ENCODE results near the gene MEIOSIN. TPM values are rescaled to one million over a fixed set of nuclear protein-coding genes. Genes with fewer than 3 reads are reported as not detected.

Gene MEIOSIN
- total and polyA plus RNA-seq, 2 donors (not counting 1 experiment from before 2014, with no cell fraction given) = not detected

DNA sequence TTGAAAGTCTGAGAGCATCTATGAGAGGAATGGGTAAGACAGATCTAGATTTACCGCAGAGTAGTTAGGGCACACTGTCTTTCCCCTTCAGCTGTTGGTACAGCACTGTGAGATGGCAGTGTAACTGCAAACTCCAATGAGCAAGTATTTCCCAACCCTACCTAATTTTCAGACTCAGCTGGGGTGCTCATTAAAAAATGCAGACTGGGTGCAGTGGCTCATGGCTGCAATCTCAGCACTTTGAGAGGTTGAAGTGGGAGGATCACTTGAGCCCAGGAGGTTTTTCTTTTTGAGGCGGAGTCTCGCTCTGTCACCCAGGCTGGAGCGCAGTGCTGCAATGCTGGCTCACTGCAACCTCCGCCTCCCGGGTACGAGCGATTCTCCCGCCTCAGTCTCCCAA lies 28.1 kb upstream of the MEIOSIN start:
- no peak for DNase-seq
- Mint-ChIP-seq H3K4me1 (peaks cover 28% of the 10 kb centered on the region), H3K27ac (no peak overlapping the region), H3K27me3 (no peaks in the 10 kb centered on the region), H3K9me3 (ENCODE audit: insufficient read depth) (no peaks in the 10 kb centered on the region), H3K4me3 (no peak overlapping the region)
- POLR2A ChIA-PET = interaction anchor here (2.0 kb wide), 1 partner anchor 12 kb away, joined by 9 read pairs; no protein-coding TSS in a partner anchor
- CTCF ChIA-PET = interaction anchor here (0.7 kb wide), 1 partner anchor 12 kb away, joined by 5 read pairs; the partner anchor contains the start of gene QPCTL
- Histone ChIP-seq H3K9ac (ENCODE audit: low read length) (no peak overlapping the region), H3K27ac (ENCODE audit: low read length in 2 of 2) (no peak overlapping the region), H3K9me3 (ENCODE audit: control extremely low read depth in 1 of 3, control insufficient read depth in 2 of 3, insufficient read depth in 1 of 3, low read length in 2 of 3) (no peaks in the 10 kb centered on the region), H3K27me3 (replicated peaks in 1 of 4; ENCODE audit: control extremely low read depth in 1 of 4, control insufficient read depth in 3 of 4, insufficient read depth in 4 of 4, low read length in 3 of 4) (no peaks in the 10 kb centered on the region), H3K4me1 (ENCODE audit: control insufficient read depth in 2 of 2, insufficient read depth in 2 of 2, low read length in 2 of 2) (peaks cover 14 to 23% of the 10 kb centered on the region in 2 donors), H3K4me3 (ENCODE audit: control extremely low read depth in 1 of 5, extremely low read depth in 1 of 5, insufficient read depth in 1 of 5, low read depth in 2 of 5, low read length in 4 of 5) (no peak overlapping the region), H3K36me3 (replicated peaks in 1 of 2; ENCODE audit: control extremely low read depth in 1 of 2, control insufficient read depth in 1 of 2, extremely low read depth in 1 of 2, insufficient read depth in 2 of 2, low read length in 1 of 2) (peaks cover 0 to 12% of the 10 kb centered on the region in 2 experiments), H3K4me2 (replicated peaks; ENCODE audit: low read depth, low read length, poor library complexity, severe bottlenecking) (no peak overlapping the region), H3K79me2 (ENCODE audit: control insufficient read depth, insufficient read depth, low read length) (peaks cover 17% of the 10 kb centered on the region), H2AFZ (ENCODE audit: insufficient read depth, low read depth, low read length, poor library complexity, severe bottlenecking) (no peak overlapping the region), H4K20me1 (ENCODE audit: control insufficient read depth, insufficient read depth, low read length, poor library complexity, severe bottlenecking) (no peaks in the 10 kb centered on the region)
- TF ChIP-seq CTCF (IDR thresholded peaks at IDR 0.05) (no peak), EZH2 (IDR thresholded peaks at IDR 0.05; ENCODE audit: borderline replicate concordance, insufficient read depth, low read depth, low read length, poor library complexity, severe bottlenecking) (no peak)
- intact Hi-C loops (cut with micrococcal nuclease) = no loop called here
- over 99% methylated on average over 8 of the region's 9 CpGs for WGBS (ENCODE audit: insufficient coverage)
- ATAC-seq (ENCODE audit: low read depth) = no peak

GRCh38 chr19:45705710-45706415 lies 27.4 kb upstream of the MEIOSIN start:
- Histone ChIP-seq H3K4me2 (replicated peaks; ENCODE audit: low read depth, low read length, poor library complexity, severe bottlenecking) (peak overlapping the region; percentile 55), H3K4me1 (ENCODE audit: control insufficient read depth in 2 of 2, insufficient read depth in 2 of 2, low read length in 2 of 2) (peaks cover 14 to 23% of the 10 kb centered on the region in 2 donors), H3K36me3 (replicated peaks in 1 of 2; ENCODE audit: control extremely low read depth in 1 of 2, control insufficient read depth in 1 of 2, extremely low read depth in 1 of 2, insufficient read depth in 2 of 2, low read length in 1 of 2) (peaks cover 0 to 12% of the 10 kb centered on the region in 2 experiments), H3K4me3 (ENCODE audit: control extremely low read depth in 1 of 5, extremely low read depth in 1 of 5, insufficient read depth in 1 of 5, low read depth in 2 of 5, low read length in 4 of 5) (no peak overlapping the region), H3K9me3 (ENCODE audit: control extremely low read depth in 1 of 3, control insufficient read depth in 2 of 3, insufficient read depth in 1 of 3, low read length in 2 of 3) (no peaks in the 10 kb centered on the region), H3K27ac (ENCODE audit: low read length in 2 of 2) (peak overlapping the region; percentile 63 to 78), H2AFZ (ENCODE audit: insufficient read depth, low read depth, low read length, poor library complexity, severe bottlenecking) (no peak overlapping the region), H3K79me2 (ENCODE audit: control insufficient read depth, insufficient read depth, low read length) (peaks cover 25% of the 10 kb centered on the region), H4K20me1 (ENCODE audit: control insufficient read depth, insufficient read depth, low read length, poor library complexity, severe bottlenecking) (no peaks in the 10 kb centered on the region), H3K9ac (ENCODE audit: low read length) (no peak overlapping the region), H3K27me3 (replicated peaks in 1 of 4; ENCODE audit: control extremely low read depth in 1 of 4, control insufficient read depth in 3 of 4, insufficient read depth in 4 of 4, low read length in 3 of 4) (no peaks in the 10 kb centered on the region)
- no peaks in the 10 kb centered on the region for H3K27me3 Mint-ChIP-seq
- intact Hi-C loops (cut with micrococcal nuclease) = no loop called here
- H3K4me1 Mint-ChIP-seq = peaks cover 32% of the 10 kb centered on the region
- DNase-seq (no peak), ATAC-seq (ENCODE audit: low read depth) (no peak)
- WGBS (ENCODE audit: insufficient coverage) = 88% methylated on average over 8 of the region's 12 CpGs
- no peak for TF ChIP-seq EZH2 (IDR thresholded peaks at IDR 0.05; ENCODE audit: borderline replicate concordance, insufficient read depth, low read depth, low read length, poor library complexity, severe bottlenecking)
- no peak for TF ChIP-seq CTCF (IDR thresholded peaks at IDR 0.05)
- H3K4me3 Mint-ChIP-seq = peak overlapping the region; percentile 41
- no peaks in the 10 kb centered on the region for H3K9me3 Mint-ChIP-seq (ENCODE audit: insufficient read depth)
- ChIA-PET POLR2A (interaction anchor here (0.6 to 2.0 kb wide), 2 partner anchors 11 to 15 kb away, joined by 3 to 9 read pairs; no protein-coding TSS in a partner anchor), CTCF (interaction anchor here (0.7 to 1.7 kb wide), 3 partner anchors 12 to 24 kb away, joined by 3 to 5 read pairs (median 4); partner anchors contain the start of gene QPCTL)
- peak overlapping the region; percentile 86 for H3K27ac Mint-ChIP-seq

All from B cell (primary cell).